GM12878 (cell line): Measurements from ENCODE around the gene TMEM47. TPM values are rescaled to one million over a fixed set of nuclear protein-coding genes. Genes with fewer than 3 reads are reported as not detected.
A peak's percentile ranks its signal among the peaks of the same experiment; 100 is the strongest.

Experiments used
- ATAC-seq: fragments of 200-7000 bp; cut with Tn5 transposase; 3 replicates; pipeline ENCODE4 v1.9.1; 2020; ENCODE audit warnings: mild to moderate bottlenecking, moderate library complexity
- BruUV-seq: library from RNA; stranded (reverse); fragments of 400-500 nt; replicated peaks from 2 replicates; lab custom pipeline; 2021; lab: Mats Ljungman, UMichigan
- CTCF ChIA-PET: fragments of 300-600 bp; sonication (Branson Sonifier 250); formaldehyde crosslinking; extraction: SDS; loops from one replicate; lab custom pipeline; 2021; ENCODE audit warnings: inconsistent platforms; lab: Yijun Ruan, JAX
- POLR2A ChIA-PET: fragments of 350-600 bp; formaldehyde crosslinking; extraction: SDS; loops from one replicate; lab custom pipeline; 2021; ENCODE audit warnings: inconsistent platforms; lab: Charles Lee
- RAD21 ChIA-PET: fragments of 300-600 bp; sonication (Branson Sonifier 250); formaldehyde crosslinking; loops from one replicate; lab custom pipeline; 2023; ENCODE audit warnings: antibody characterized with exemption; ENCODE audit not compliant: unreplicated experiment; lab: Charles Lee
- SMC1A ChIA-PET: fragments of 300-600 bp; sonication (Branson Sonifier 250); formaldehyde crosslinking; loops from one replicate; lab custom pipeline; 2023; ENCODE audit not compliant: unreplicated experiment, uncharacterized antibody; lab: Charles Lee
- DNase-seq: peaks from one replicate; pipeline ENCODE4 v3.0.0-alpha.2; 2011; ENCODE audit warnings: low read depth, low spot score
- FAIRE-seq: peaks from 3 replicates; lab custom pipeline; 2011; peaks lifted over from hg19 to GRCh38; lab: Jason Lieb, UNC
- H2AFZ ChIP-seq: 2 replicates; pipeline ENCODE4 v1.6.0; 2011; ENCODE audit warnings: low read depth, low read length, control low read depth; ENCODE audit not compliant: control insufficient read depth
- H3K27ac ChIP-seq: 2 replicates; pipeline ENCODE4 v1.5.1; 2011; ENCODE audit warnings: control low read depth; ENCODE audit not compliant: control insufficient read depth, insufficient read depth
- H3K27me3 ChIP-seq, 2 experiments: replicated peaks in 1 of 2; 2 replicates each; pipeline versions ENCODE4 v1.6.0 to v1.6.1; 2011; ENCODE audit warnings: low read length in 1 of 2; ENCODE audit not compliant: control insufficient read depth in 2 of 2, insufficient read depth in 2 of 2
- H3K36me3 ChIP-seq, 2 experiments: 2 replicates each; pipeline ENCODE4 v1.5.1; 2011; ENCODE audit warnings: low read length in 1 of 2; ENCODE audit not compliant: control insufficient read depth in 2 of 2, insufficient read depth in 2 of 2
- H3K4me1 ChIP-seq: 2 replicates; pipeline ENCODE4 v1.6.1; 2011; ENCODE audit warnings: mild to moderate bottlenecking, low read length, moderate library complexity, mixed read lengths; ENCODE audit not compliant: control insufficient read depth, insufficient read depth
- H3K4me2 ChIP-seq: 2 replicates; pipeline ENCODE4 v1.6.0; 2011; ENCODE audit warnings: control low read depth; ENCODE audit not compliant: control insufficient read depth, insufficient read depth
- H3K4me3 ChIP-seq: fragments of 200-600 bp; sonication (generic); 2 replicates; pipeline ENCODE4 v1.5.1; 2016
- H3K79me2 ChIP-seq: 2 replicates; pipeline ENCODE4 v1.6.0; 2011; ENCODE audit warnings: low read length; ENCODE audit not compliant: control insufficient read depth, insufficient read depth
- H3K9ac ChIP-seq: 2 replicates; pipeline ENCODE4 v1.8.0; 2011; ENCODE audit warnings: low read length, control low read depth, mixed read lengths; ENCODE audit not compliant: control insufficient read depth, insufficient read depth
- H3K9me3 ChIP-seq: replicated peaks from 3 replicates; pipeline ENCODE4 v1.5.1; 2011; ENCODE audit warnings: mild to moderate bottlenecking, low read length; ENCODE audit not compliant: control insufficient read depth, insufficient read depth
- H4K20me1 ChIP-seq: 2 replicates; pipeline ENCODE4 v1.6.0; 2011; ENCODE audit not compliant: control insufficient read depth, insufficient read depth
- FOS ChIP-seq: IDR thresholded peaks from 3 replicates; pipeline ENCODE4 v1.6.1; 2011; ENCODE audit warnings: borderline replicate concordance; ENCODE audit not compliant: insufficient read length; ENCODE audit errors: extremely low read depth
- HCFC1 ChIP-seq: fragments of 150-350 bp; IDR thresholded peaks from 2 replicates; pipeline ENCODE4 v1.6.1; 2014; ENCODE audit warnings: low read length
- KDM1A ChIP-seq: fragments of 200-600 bp; sonication (generic); IDR thresholded peaks from 2 replicates; pipeline ENCODE4 v1.6.1; 2016; ENCODE audit warnings: borderline replicate concordance
- NFXL1 ChIP-seq: fragments of 450-650 bp; IDR thresholded peaks from 2 replicates; pipeline ENCODE4 v1.6.1; 2017; ENCODE audit warnings: antibody characterized with exemption, mild to moderate bottlenecking, borderline replicate concordance
- TAF1 ChIP-seq: IDR thresholded peaks from 2 replicates; pipeline ENCODE4 v1.6.1; 2011; ENCODE audit warnings: mild to moderate bottlenecking, low read depth, low read length, borderline replicate concordance
- TBL1XR1 ChIP-seq: IDR thresholded peaks from 2 replicates; pipeline ENCODE4 v1.6.1; 2012; ENCODE audit warnings: low read depth, low read length, improper control_type of control experiment
- ZNF384 ChIP-seq: IDR thresholded peaks from 2 replicates; pipeline ENCODE4 v1.6.1; 2012; ENCODE audit warnings: low read depth, mild to moderate bottlenecking, low read length, improper control_type of control experiment, borderline replicate concordance
- WGBS: methylation state at CpG from one replicate; pipeline ENCODE4 v1.1.6; 2016; ENCODE audit warnings: low lambda C conversion rate; ENCODE audit not compliant: insufficient replicate concordance, insufficient coverage; ENCODE audit errors: missing lambda C conversion rate; 5-methylcytosine and 5-hydroxymethylcytosine counted together
- in situ Hi-C: fragments of 300-500 bp; cut with MboI; formaldehyde crosslinking; loops from 9 replicates; pipeline ENCODE4 v1.14.3; 2018; ENCODE audit warnings: mixed read lengths
- intact Hi-C: fragments of 100-400 bp; cut with micrococcal nuclease; formaldehyde crosslinking; loops from one replicate; pipeline ENCODE4 v1.14.2; 2022; ENCODE audit not compliant: unreplicated experiment
- polyA plus RNA-seq, 11 experiments: library from polyadenylated mRNA; depleted of rRNA in 4 of 11; unstranded in 6 of 11; stranded (reverse) in 5 of 11; fragments of >200 nt; fragmentation: Nextera tagmentation in 4 of 11; fragmentation: Illumina TruSeq in 1 of 11; extraction: Ambion mirVana in 4 of 11; extraction: Trizol in 1 of 11; gene quantifications; 1 replicate in 1 of 11; 2 replicates in 10 of 11; pipeline versions ENCODE4 v1.2.1 to v1.2.3, GENCODE V29; 2011 to 2016; ENCODE audit warnings: inconsistent platforms in 2 of 11, missing spikeins in 2 of 11, low read depth in 1 of 11
- total RNA-seq, 4 experiments: library from RNA; depleted of rRNA in 3 of 4; stranded (reverse); fragments of >200 nt in 3 of 4; fragmentation: Illumina TruSeq in 1 of 4; extraction: Trizol in 1 of 4; gene quantifications; 2 replicates each; pipeline versions ENCODE4 v1.2.1 to v1.2.3, GENCODE V29; 2013 to 2021
- TF ChIP-seq, protein P1 (sequence below): IDR thresholded peaks from 2 replicates; pipeline ENCODE4 v1.6.1; 2011; ENCODE audit warnings: low read depth, low read length, improper control_type of control experiment, borderline replicate concordance
- TF ChIP-seq, protein P2 (sequence below): fragments of 450-650 bp; IDR thresholded peaks from 2 replicates; pipeline ENCODE4 v1.6.1; 2017; ENCODE audit warnings: mild to moderate bottlenecking, low read depth, inconsistent platforms; ENCODE audit not compliant: poor library complexity, severe bottlenecking
- TF ChIP-seq, protein P3 (sequence below): IDR thresholded peaks from 2 replicates; pipeline ENCODE4 v1.6.1; 2012; ENCODE audit warnings: low read depth, low read length, improper control_type of control experiment

TMEM47 gene
- total and polyA plus RNA-seq, 10 of the 15 experiments (the other 5 are each of a cell fraction or from before 2014, with no cell fraction given) = 0.04 to 0.10 (median 0.09) TPM; not detected in 7

DNA sequence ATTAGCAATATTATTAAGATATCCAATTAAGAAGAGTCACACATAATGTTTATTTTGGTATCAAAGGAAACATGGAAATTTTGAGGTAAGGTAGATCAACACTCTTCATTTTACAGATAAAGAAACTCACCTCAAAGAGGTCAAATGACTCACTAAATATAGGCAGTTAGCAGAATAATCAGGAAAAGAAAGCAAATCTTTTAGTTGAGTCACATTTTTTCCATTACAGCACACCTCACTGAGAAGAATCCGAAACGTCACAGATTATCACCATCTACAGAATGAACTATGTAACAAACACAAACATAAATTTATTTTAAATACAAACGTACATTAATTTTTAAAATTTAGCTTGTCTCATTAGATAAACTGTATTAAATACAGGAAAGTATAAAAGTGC lies 70.1 kb downstream of the TMEM47 start (continued):
- TF ChIP-seq ZNF384 = no peak

DNA sequence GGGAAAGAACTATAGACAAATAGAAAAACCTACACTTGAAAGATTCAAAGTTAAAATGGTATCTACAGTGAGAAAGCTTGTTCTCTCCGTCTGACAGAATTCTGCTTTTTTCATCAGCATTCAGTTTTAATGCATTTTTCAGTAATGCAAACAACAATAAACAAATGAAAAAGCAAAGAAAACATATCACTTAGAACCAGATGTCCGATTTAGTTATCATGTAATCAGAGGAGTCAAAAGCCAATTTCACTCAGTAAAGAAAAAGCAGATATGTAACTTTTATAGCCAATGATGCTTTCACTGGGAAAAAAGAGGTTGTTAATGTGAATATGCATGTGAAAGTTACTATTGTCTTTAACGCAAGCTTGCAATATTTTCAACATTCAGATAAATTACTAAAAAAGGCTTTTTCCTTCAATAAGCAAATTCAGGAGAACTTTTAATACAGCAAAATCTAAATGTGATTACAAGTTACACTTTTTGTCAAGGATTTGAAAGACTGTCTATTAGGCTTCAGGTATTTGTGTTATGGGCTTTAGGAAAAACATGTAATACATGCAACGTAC lies 70.7 kb downstream of the TMEM47 start:
- ChIA-PET POLR2A (no interaction called here), SMC1A (no interaction called here), CTCF (no interaction called here), RAD21 (no interaction called here)
- peak; percentile 7 for FAIRE-seq
- Histone ChIP-seq H3K4me3 (no peak overlapping the region), H3K9me3 (no peaks in the 10 kb centered on the region), H3K9ac (no peak overlapping the region), H4K20me1 (no peaks in the 10 kb centered on the region), H3K4me2 (no peak overlapping the region), H3K27ac (no peak overlapping the region), H2AFZ (no peak overlapping the region), H3K27me3 (no peaks in the 10 kb centered on the region), H3K36me3 (no peaks in the 10 kb centered on the region), H3K79me2 (no peaks in the 10 kb centered on the region), H3K4me1 (no peaks in the 10 kb centered on the region)
- in situ Hi-C loops = no loop called here
- no TSS peak for BruUV-seq
- TF ChIP-seq KDM1A = no peak
- TF ChIP-seq HCFC1 = no peak
- no peak for TF ChIP-seq TAF1
- TF ChIP-seq TBL1XR1 = no peak
- no peak for TF ChIP-seq NFXL1
- TF ChIP-seq, protein P1, sequence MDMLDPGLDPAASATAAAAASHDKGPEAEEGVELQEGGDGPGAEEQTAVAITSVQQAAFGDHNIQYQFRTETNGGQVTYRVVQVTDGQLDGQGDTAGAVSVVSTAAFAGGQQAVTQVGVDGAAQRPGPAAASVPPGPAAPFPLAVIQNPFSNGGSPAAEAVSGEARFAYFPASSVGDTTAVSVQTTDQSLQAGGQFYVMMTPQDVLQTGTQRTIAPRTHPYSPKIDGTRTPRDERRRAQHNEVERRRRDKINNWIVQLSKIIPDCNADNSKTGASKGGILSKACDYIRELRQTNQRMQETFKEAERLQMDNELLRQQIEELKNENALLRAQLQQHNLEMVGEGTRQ = no peak
- TF ChIP-seq, protein P2, sequence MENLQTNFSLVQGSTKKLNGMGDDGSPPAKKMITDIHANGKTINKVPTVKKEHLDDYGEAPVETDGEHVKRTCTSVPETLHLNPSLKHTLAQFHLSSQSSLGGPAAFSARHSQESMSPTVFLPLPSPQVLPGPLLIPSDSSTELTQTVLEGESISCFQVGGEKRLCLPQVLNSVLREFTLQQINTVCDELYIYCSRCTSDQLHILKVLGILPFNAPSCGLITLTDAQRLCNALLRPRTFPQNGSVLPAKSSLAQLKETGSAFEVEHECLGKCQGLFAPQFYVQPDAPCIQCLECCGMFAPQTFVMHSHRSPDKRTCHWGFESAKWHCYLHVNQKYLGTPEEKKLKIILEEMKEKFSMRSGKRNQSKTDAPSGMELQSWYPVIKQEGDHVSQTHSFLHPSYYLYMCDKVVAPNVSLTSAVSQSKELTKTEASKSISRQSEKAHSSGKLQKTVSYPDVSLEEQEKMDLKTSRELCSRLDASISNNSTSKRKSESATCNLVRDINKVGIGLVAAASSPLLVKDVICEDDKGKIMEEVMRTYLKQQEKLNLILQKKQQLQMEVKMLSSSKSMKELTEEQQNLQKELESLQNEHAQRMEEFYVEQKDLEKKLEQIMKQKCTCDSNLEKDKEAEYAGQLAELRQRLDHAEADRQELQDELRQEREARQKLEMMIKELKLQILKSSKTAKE = no peak
- TF ChIP-seq FOS = no peak
- TF ChIP-seq, protein P3, sequence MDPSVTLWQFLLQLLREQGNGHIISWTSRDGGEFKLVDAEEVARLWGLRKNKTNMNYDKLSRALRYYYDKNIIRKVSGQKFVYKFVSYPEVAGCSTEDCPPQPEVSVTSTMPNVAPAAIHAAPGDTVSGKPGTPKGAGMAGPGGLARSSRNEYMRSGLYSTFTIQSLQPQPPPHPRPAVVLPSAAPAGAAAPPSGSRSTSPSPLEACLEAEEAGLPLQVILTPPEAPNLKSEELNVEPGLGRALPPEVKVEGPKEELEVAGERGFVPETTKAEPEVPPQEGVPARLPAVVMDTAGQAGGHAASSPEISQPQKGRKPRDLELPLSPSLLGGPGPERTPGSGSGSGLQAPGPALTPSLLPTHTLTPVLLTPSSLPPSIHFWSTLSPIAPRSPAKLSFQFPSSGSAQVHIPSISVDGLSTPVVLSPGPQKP = no peak
- intact Hi-C loops = no loop called here
- WGBS = 30% methylated on average over 4 of the region's 4 CpGs
- no peak for ATAC-seq
- DNase-seq = no peak
